MM.1S (cell line): ENCODE results near the gene PTPRN2.

ENCODE experiments used
- EZH2 ChIP-seq: fragments of 300-600 bp; sonication (generic); optimal IDR thresholded peaks from 2 replicates; pipeline ENCODE3; 2017; ENCODE audit warnings: low read depth, mild to moderate bottlenecking, antibody characterized with exemption, low read length, mixed read lengths
- EZH2phosphoT487 ChIP-seq: fragments of 300-600 bp; sonication (generic); IDR thresholded peaks from 2 replicates; pipeline ENCODE4 v1.6.1; 2018; ENCODE audit warnings: antibody characterized with exemption, low read length
- TF ChIP-seq, protein P1 (sequence below): fragments of 300-600 bp; sonication (generic); IDR thresholded peaks from 2 replicates; pipeline ENCODE4 v1.5.1; 2016; ENCODE audit warnings: antibody characterized with exemption, low read length, mixed read lengths

DNA sequence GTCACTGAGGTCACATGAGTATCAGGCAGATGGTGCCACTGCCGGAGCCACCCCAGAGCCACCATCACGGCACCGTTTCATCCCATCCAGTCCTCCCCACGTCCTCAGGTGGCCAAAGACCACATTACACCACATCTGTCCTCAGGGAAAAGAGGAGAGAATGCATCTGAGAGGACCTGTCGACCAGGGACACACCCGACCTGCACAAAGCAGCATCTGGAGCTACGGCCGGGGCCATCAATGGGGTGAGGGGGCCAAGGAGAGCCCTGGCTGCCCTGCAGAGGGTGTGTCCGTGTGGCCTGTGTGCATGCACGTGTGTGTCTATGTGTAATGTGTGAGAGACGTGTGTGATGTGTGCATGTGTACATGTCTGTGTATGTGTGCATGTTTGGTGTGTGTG, 770.2 kb downstream of the PTPRN2 start:
- TF ChIP-seq, protein P1, sequence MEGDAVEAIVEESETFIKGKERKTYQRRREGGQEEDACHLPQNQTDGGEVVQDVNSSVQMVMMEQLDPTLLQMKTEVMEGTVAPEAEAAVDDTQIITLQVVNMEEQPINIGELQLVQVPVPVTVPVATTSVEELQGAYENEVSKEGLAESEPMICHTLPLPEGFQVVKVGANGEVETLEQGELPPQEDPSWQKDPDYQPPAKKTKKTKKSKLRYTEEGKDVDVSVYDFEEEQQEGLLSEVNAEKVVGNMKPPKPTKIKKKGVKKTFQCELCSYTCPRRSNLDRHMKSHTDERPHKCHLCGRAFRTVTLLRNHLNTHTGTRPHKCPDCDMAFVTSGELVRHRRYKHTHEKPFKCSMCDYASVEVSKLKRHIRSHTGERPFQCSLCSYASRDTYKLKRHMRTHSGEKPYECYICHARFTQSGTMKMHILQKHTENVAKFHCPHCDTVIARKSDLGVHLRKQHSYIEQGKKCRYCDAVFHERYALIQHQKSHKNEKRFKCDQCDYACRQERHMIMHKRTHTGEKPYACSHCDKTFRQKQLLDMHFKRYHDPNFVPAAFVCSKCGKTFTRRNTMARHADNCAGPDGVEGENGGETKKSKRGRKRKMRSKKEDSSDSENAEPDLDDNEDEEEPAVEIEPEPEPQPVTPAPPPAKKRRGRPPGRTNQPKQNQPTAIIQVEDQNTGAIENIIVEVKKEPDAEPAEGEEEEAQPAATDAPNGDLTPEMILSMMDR: no peak
- TF ChIP-seq EZH2 (no peak), EZH2phosphoT487 (no peak)
